Stimulated activated CD8-positive, alpha-beta memory T cell treated with anti-CD3 and anti-CD28 coated beads, Interleukin-7, amount 100 ng/mL, for 48 hours (primary cell): Measurements from ENCODE around the gene HPSE.
"Not testable (repeated sequence)": the region's sequence is repeated elsewhere in the genome, so short reads cannot be mapped to it uniquely, and the experiment has no call there.

Source experiments
- DNase-seq, 2 donors: peaks; one replicate each; pipeline ENCODE4 v3.0.0-alpha.2; 2020; ENCODE audit warnings: low read depth in 1 of 2; ENCODE audit errors: extremely low read depth in 1 of 2

Gene HPSE

DNA sequence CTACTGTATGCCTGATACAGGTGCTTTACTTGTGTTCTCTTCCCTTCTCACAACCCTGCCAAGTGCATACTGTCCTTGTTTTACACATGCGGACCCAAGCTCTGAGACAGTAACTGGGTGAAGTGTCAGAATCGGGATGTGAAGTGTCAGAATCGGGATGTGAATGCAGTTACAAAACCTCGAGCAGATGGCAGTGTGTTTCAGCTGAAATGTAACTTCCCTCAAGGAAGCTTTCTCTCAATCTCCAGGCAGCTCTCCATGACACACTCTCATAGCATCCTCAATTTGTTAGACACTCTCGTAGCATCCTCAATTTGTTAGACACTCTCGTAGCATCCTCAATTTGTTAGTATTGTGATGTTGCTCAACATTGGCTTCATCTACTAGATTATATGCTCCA, 1.1 kb upstream of the HPSE start:
- no peak for DNase-seq

DNA sequence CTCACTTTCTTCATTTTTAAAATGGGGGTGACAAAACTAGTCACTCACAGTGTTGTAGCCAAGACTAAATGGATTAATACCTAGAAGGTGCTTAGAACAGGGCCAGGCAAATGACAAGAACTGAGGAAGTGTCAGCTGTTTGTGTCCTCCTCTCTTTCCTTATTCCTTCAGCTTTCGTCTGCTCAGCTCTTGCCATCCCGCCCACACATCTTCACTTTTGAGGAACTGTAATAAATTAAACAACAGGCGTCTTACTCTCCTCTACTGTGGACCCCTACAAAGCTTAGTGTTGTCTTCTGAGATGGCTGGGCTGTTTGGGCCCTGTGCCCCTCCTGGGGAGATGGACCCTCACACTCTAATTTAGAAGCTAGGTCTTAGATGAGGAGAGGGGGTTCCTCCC, 2.7 kb downstream of the HPSE start:
- DNase-seq, result no peak

DNA sequence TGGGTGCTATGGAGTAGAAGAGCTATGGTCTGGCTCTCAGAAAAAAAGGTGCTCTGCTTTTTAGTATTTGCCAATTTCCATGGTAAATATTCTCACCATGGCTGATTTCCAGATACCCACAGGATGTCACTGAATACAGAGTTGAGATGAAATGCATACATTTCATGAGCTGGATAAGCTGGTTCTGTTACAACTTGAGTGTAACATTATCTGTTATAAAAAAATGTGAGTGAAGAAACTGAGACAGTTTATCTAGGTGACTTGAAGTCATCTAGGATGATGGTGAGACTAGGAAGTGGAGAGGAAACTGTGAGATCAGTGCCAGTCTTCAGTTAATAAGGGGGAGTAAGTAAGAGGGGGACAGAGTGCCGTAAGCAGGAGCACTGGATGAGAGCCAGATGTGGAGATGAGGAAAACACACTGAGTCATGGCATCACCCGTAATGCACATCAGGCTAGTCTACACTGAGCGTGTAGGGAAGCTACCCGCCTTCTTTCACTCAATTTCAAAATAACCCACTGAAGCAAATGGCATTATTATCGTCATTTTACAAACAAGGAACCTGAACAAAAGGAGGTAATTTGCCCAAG, 5.0 kb downstream of the HPSE start:
- no peak for DNase-seq

DNA sequence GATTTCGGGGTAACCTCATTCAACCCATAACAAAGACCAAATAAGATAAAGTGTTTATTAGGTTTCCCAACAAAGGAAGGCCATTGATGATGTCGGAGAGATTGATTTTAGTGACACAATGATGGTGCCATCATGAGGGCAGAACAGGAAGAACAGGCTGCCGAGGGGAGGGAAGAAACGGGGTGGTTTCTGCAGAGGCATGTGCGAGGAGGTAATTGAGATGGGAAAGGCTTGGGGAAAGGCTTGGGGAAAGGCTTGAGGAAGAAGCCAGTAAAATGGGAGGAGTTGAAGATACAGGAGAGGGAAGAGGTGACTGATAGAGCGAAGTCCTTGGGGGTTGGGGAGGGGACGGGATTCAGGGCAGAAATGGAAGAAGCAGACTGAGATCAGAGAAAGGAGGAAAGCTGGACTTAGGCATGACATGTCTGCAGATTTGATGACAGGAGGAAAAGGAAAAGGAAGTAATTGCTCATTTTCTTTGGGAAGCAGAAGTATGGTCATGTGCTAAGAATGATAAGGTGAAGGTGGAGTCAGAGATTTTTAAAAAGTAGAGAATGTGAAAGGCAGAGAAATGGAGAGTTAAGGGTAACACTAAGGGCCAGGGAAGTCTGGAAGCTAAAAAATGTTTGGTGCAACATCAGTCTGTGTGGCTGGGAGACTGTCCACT, 6.0 kb downstream of the HPSE start:
- no peak for DNase-seq

DNA sequence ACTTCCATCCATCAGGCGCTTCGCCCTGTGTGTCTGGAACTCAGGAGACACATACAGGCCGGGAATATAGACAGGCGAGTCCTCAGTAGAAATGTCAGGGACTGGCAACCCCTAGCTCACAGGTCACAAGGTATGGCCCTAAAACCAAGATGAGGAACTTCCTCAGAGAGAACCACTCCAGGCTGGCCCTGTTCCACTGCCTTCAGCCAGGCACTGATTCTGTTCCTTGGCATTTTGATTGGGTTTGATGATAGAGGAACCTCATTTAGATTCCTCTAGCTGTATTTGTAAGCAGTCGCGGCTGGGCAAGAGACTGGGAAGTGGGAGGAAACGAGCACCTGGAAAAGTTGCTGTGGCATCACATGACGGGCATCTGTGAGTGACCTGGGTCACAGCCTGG, 8.1 kb downstream of the HPSE start:
- no peak for DNase-seq

DNA sequence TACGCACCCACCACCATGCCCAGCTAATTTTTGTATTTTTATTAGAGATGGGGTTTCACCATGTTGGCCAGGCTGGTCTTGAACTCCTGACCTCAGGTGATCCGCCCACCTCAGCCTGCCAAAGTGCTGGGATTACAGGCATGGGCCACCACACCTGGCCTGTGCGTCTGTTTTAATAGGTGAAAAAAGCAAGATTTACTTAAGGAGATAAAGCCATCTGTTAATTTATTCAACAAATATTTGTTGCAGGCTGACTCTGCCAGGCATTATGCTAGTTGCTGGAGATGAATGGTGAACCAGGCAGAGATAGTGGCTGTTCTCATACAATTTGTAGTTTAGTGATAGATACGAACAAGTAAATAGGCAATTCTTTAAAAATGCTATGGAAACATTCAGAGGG, 9.3 kb downstream of the HPSE start:
- DNase-seq, result not testable (repeated sequence)

DNA sequence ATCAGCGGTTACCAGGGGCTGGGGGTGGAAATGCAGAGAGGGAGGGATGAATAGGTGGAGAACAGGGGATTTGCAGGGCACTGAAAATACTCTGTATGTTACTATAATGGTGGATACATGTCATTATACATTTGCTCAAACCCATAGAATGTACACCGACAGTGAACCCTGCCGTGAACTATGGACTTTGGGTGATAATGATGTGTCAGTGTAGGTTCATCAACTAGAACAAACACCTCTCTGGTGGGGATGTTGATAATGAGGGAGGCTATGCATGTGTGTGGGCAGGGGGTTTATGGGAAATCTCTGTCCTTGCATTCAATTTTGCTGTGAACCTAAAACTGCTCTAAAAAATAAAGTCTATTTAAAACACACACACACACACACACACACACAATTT, 11.5 kb downstream of the HPSE start:
- no peak for DNase-seq

DNA sequence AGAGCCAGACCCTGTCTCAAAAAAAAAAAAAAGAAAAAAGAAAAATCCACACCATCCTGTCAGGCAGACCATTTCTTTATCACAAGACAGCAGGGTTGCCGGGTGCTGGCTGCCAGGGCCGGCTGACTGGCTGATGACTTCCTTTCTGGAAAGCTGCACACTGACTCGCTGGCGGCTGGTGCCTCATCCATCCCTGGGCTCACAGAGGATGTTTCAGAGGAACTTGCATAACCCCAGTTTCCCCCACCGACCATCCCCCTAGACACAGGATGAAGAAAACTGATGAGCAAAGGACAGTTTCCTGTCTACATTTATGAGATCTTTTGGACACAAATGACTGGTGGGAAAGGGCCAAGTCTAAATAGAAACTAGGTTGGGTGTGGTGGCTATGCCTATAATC, 14.1 kb downstream of the HPSE start:
- peak in 1 of 2 donors; percentile 29 for DNase-seq

DNA sequence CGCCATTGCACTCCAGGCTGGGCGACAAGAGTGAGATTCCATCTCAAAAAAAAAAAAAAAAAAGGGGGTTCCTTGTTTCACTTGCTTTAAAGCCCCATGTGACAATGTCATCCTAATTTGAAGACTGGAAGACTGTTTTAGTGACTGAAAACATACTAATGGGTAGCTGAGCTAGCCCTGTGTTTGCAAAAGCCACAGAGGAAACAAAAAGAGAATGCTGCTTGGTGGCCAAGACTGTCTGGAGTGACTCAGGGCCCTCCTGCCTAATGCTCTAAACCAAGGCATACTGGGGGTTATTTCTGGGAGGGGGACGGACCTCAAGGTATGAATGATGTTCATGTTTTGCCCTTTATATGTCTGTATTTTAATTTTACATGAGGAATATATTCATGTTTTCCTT, 16.0 kb downstream of the HPSE start:
- DNase-seq, result no peak

DNA sequence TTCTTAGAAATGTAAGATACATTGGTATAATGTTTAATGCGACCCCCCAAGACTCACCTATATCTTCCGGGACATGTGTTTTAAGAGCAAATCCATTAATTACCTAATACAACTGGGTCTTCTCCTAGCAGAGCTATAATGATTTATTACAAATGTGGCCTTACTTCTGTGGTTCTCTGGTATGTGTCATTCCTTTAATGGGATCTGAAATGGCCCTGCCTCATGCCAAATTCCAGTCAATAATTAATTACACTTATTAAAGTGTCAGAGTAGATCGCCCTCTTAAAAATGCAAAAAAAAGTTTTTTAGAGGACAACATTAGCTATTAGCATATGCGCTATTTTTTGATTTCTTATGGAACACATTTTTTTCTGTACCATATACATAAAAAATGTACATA, 17.0 kb downstream of the HPSE start:
- no peak for DNase-seq

DNA sequence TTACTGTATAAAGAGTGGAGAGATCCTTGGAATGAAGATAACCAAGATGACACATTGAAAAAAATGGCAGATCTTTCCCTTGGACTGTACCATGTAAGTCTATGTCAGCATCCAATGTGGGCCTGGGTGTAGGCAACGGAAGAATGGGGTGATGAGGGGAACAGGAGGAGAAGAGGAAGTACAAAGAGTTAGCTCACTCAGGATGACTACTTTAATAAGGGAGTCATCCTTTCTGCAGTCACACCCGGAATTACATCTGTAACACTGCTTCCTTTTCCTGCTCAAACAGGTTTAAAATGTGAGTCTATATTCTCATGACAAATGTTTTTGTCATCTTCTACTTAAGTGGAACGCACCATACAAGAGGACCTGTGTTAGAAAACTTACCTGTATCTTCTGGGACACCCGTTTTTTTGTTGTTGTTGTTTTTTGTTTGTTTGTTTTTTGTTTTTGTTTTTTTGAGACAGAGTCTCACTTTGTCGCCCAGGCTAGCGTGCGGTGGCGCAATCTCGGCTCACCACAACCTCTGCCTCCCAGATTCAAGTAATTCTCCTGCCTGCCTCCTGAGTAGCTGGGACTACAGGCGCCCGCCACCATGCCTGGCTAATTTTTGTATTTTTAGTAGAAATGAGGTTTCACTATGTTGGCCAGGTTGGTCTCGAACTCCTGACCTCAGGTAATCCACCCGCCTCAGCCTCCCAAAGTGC, 18.0 kb downstream of the HPSE start:
- no peak for DNase-seq

DNA sequence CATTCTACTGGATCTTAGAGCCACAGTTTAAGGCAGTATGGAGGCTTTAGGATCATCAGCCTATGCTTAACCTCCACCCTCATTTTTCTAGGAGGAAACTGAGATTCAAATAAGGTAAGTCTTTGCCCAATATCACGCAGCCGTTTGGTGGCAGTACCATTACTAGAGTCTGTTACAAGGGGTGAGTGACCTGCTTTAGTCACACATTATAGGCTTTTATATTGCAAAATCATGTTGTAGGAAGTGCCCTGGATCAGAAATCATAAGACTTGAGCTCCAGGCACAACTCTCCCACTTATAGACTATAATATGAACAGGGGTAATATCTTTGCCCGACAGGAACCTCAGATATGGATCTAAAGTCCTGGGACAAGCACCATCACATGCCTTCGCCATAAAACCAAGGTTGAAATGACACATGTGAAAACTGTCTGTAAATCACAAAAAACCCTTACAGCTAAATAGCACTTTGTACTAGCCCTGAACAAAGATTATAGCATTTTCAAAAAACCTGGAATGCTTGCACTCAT, 19.2 kb downstream of the HPSE start:
- DNase-seq, result no peak

DNA sequence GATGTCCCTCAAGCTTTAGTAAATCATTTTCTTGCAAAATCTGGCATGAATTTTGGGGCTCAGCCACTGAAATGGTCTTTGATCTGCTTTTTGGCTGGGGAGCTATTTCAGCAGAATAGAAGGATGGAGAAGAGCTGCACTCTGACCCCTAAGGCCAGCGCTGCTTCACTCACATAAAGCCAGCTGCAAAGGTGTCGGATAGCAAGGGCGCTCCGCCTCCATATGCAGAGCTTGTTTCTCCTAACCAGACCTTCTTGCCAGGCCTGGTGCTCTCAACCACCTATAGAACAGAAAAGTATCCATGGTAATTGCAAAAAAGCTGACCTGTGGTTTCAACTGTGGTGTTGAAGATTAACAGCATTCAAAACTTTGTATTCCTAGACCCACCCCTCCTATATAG, 26.0 kb downstream of the HPSE start:
- DNase-seq, result no peak

DNA sequence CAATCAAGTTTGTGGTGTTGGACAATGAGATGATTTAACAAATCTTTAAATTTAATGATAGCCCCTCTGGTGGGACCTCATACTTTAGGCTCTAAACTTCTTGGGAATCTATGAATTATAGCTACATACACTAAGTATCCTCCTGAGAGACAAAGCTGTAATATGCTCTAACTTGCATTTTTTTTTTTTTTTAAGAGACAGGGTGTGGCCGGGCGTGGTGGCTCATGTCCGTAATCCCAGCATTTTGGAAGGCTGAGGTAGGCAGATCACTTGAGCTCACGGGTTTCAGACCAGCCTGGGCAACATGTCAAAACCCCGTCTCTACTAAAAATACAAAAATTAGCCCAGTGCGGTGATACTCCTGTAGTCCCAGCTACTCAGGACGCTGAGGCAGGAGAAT, 26.7 kb downstream of the HPSE start:
- no peak for DNase-seq

DNA sequence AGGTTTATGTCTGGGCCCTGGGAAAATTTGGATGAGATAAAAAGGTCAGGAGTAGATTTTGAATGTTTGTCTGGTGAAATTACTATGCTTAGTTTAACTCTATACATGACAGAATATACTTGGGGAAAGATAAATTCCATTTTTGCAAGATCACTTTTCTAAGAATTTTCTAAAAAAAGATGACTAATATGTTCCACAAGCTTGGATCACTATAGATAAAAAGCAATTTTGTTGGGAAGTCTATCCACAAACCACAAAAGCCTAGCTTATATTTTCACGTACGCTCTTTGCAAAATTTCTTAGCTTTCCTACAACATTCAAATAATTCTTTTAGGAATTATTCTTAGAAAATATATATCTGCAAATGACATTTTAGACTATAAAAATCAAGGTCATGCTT, 29.5 kb downstream of the HPSE start:
- DNase-seq, result no peak

DNA sequence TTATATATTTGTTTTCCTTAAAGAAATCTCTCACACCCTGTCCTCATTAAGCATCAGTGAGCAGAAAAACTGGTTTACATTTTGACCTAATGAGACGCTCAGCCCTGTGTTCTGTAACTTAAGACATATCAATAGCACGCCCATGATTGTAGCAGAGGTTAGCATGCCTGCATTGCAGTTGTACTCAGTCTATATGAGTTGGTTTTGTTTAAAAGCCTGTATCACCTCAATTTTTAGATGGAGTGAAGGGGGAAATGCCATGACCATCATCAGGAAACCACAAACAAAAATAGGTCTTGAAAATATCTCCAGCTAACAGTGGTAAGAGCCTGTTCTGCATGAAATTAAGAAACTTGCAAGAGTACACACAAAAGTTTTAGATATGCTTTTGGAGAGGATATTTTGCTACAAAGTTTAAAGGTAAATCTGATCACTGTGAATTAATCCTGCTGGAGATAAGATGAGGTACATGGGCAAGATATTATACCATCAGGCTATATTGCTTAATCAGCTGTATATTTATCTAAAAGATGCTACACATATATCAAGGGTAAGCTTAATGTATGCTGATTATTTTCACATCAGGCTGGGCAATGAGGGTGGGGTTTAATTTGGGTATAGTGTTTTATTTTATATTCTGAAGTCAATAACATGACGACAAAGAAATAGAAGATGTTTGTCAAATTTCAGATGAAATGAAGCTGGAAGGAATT, 36.9 kb downstream of the HPSE start:
- DNase-seq, result no peak

DNA sequence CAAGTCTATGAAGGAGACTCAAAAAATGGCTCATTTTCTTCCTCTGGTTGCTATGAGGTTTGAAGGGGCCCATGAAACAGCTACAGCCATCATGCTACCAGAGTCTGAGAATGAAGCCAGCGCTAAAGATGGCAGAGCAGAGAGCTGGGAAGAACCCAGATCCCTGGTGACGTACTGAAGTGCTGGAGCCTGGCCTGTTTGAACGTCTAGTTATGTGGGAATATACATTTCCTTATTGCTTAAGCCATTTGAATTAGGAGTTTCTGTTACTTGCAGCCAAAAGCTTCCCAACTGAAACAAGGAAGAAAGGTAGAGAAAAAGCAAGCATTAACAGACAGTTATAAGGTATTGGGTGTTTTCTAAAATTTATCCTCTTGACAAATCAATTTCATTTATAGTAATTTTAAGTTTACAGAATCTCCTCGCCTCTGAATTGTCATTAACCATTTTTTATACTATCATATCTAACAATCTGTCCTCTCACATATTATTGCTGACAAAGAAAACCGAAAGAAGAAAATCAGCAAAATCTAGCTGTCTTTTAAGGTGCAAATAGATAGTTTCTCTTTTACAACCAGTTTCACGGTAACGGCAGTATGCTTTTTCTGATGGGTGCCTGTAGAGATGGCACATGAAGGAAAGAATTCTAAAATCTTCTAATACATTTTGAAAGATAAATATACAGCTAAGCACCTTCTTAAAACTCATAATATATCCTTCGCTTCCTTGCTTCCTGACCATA, 41.2 kb downstream of the HPSE start:
- DNase-seq, result no peak

DNA sequence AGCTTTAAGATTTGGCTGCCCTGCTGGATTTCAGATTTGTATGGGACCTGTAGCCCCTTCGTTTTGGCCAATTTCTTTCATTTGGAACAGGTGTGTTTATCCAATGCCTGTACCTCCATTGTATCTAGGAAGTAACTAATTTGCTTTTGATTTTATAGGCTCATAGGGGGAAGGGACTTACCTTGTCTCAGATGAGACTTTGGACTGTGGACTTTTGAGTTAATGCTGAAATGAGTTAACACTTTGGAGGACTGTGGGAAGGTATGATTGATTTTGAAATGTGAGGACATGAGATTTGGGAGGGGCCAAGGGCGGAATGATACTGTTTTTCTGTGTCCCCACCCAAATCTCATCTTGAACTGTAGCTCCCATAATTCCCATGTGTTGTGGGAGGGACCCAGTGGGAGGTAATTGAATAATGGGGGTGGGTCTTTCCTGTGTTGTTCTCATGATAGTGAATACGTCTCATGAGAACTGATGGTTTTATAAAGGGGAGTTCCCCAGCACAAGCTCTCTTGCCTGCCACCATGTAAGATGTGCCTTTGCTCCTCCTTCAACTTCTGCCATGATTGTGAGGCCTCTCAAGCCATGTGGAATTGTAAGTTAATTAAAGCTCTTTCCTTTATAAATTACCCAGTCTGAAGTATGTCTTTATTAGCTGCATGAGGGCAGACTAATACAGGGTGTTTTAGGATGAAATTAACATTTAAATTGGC, 44.4 kb downstream of the HPSE start:
- DNase-seq, result not testable (repeated sequence)

DNA sequence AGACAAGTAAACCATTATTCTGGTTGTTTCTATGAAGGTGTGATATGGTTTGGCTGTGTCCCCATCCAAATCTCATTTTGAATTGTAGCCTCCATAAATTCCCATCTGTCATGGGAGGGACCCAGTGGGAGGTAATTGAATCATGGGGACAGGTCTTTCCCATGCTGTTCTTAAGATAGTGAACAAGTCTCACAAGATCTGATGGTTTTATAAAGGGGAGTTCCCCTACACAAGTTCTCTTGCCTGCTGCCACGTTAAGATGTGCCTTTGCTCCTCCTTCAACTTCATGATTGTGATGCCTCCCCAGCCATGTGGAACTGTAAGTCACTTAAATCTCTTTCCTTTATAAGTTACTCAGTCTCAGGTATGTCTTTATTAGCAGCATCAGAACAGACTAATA, 46.3 kb downstream of the HPSE start:
- DNase-seq, result not testable (repeated sequence)

DNA sequence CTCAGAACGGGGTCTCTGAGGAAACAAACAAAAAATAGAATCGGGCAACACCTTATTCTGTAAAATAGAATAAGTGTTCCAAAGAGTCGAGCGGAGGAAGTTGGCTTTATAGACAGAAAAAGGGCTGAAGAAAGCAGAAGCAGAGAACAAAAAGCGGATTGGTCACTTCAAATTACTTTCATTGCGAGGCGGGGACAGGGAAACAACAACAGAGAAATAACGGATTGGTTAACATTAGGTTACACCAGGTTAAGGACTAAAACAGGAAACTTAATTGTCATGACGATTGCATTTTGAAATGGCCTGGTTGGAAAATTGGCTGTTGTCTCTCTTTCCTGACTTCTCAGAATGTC, 49.6 kb downstream of the HPSE start:
- no peak for DNase-seq
